WI38 (cell line): ENCODE data around the gene BARHL2.

ENCODE experiments used
- H3K4me3 ChIP-seq: 2 replicates; pipeline ENCODE4 v1.5.1; 2011; ENCODE audit warnings: low read depth, mild to moderate bottlenecking, control low read depth, low read length
- CTCF ChIP-seq: IDR thresholded peaks from 2 replicates; pipeline ENCODE4 v1.5.1; 2012; ENCODE audit warnings: low read depth, mild to moderate bottlenecking, control low read depth, low read length

Gene BARHL2

DNA sequence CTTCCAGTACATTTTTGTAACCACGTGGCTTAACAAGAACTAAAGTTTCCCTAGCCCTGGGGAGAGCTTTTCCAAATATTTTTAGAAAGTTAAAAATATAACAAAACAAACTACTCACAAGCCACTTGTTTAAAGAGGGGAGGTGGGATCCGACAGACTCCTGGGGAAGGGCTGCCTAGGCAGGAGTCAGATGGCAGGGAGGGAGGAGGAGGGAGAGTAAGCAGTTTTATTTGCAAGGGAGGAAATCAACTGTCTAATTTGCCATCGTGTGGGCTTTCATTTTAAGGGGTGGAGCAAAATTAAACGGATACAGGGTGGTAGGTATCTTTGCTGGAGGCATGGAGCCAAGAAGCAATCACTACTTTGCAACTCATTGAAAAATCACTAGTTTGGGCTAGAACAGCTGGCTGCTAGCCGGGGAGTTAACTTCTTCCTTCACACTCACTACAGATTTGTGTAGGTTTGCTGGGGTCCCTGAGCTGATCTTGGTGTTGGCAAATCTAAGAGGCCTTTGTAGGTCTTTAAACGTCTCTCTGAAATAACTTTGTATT, 8.8 kb downstream of the BARHL2 start:
- H3K4me3 ChIP-seq: no peak overlapping the region
- TF ChIP-seq CTCF: no peak

DNA sequence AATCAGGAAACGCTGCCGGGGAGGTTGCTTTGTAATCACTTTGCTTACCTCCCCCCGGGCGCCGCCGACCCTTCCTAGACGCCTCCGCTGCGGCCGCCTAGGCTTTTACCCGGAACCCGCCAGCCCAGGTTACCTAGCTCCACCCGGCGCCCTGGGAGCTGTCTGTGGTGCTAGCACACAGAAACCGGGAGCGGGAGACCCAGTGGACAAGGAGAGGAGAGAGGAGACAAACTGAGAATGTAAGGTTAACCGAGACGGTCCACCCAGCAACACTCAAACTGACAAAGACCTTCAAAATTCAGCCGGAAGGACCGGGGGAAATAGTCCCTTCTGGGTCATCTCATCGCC, 9.8 kb downstream of the BARHL2 start:
- TF ChIP-seq CTCF: no peak
- H3K4me3 ChIP-seq: no peak overlapping the region

GRCh38 chr1:90706437-90707362, 10.4 kb downstream of the BARHL2 start:
- TF ChIP-seq CTCF: no peak
- no peak overlapping the region for H3K4me3 ChIP-seq

GRCh38 chr1:90705956-90706355, 11.1 kb downstream of the BARHL2 start:
- no peak for TF ChIP-seq CTCF
- no peak overlapping the region for H3K4me3 ChIP-seq

DNA sequence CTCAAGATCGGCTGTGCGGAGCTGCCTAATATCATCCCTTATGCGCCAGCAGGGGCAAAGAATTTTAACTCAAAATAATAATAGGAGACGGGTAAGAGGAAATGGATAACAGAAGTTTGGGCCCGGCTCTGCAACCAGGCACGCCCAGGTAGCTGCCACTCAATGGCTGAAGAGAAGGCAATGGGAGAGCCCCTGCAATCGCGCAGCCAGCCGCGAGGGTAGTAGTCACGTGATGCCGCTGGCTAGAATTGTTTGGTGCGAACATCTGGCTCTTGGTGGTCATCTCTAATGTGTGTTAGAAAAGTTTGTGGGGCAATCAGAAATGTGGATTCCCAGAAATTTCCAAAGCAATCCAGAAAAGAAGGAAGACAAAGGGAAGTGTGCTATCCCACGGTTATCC, 12.3 kb downstream of the BARHL2 start:
- no peak for TF ChIP-seq CTCF
- no peak overlapping the region for H3K4me3 ChIP-seq

DNA sequence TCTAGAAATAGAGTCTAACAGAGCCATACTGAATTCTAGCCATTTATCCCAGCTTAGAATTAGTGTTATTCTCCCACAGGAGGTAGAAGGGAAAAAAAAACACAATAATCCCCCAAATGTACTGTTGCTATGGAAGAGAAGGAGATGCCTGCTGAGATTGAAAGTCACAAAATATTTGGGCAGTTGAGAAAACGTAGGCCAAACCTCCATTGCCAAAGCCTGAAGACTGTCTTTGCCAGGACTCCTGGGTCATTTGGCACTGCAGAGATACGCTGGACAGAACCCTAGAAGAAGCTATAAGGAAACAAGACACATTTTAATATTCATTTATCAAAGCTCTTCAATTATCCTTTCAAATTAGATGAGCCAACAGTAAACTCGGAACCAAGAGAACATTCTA, 22.3 kb downstream of the BARHL2 start:
- TF ChIP-seq CTCF: no peak
- no peak overlapping the region for H3K4me3 ChIP-seq

- no peak for TF ChIP-seq CTCF
- H3K4me3 ChIP-seq: no peak overlapping the region
Measured at GRCh38 chr1:90687747-90688146, 29.4 kb downstream of the BARHL2 start.
